IMR-90 (cell line): ENCODE data around the gene SGCA. TPM values are rescaled to one million over a fixed set of nuclear protein-coding genes. Genes with fewer than 3 reads are reported as not detected.

ENCODE experiments used
- ATAC-seq: fragments of 200-7000 bp; cut with Tn5 transposase; 2 replicates; pipeline ENCODE4 v1.9.1; 2020; ENCODE audit warnings: low read depth, mild to moderate bottlenecking, moderate library complexity
- BruUV-seq: library from RNA; stranded (reverse); fragments of 400-500 nt; replicated peaks from 2 replicates; lab custom pipeline; 2021; lab: Mats Ljungman, UMichigan
- CTCF ChIA-PET: fragments of 300-600 bp; formaldehyde crosslinking; extraction: SDS; loops from one replicate; lab custom pipeline; 2021; ENCODE audit warnings: antibody characterized with exemption; lab: Yijun Ruan, JAX
- POLR2A ChIA-PET: fragments of 300-600 bp; sonication (Branson Sonifier 250); formaldehyde crosslinking; loops from one replicate; lab custom pipeline; 2022; ENCODE audit warnings: antibody characterized with exemption; ENCODE audit not compliant: unreplicated experiment; lab: Charles Lee
- DNase-seq: peaks from one replicate; pipeline ENCODE4 v3.0.0; 2013
- H2AFZ ChIP-seq: replicated peaks from 2 replicates; pipeline ENCODE3; 2013; ENCODE audit warnings: low read length, mild to moderate bottlenecking; ENCODE audit not compliant: poor library complexity
- H2AK5ac ChIP-seq: 2 replicates; pipeline ENCODE4 v1.6.1; 2013; ENCODE audit warnings: low read depth, low read length, inconsistent platforms
- H2AK9ac ChIP-seq: replicated peaks from 2 replicates; pipeline ENCODE3; 2013; ENCODE audit warnings: mild to moderate bottlenecking, low read depth, low read length, moderate library complexity; ENCODE audit not compliant: poor library complexity
- H2BK120ac ChIP-seq: 2 replicates; pipeline ENCODE4 v1.6.1; 2013; ENCODE audit warnings: low read depth, low read length, inconsistent platforms
- H2BK15ac ChIP-seq: 3 replicates; pipeline ENCODE4 v1.6.1; 2013; ENCODE audit warnings: low read depth, low read length, inconsistent platforms
- H2BK20ac ChIP-seq: 2 replicates; pipeline ENCODE4 v1.6.1; 2013; ENCODE audit warnings: low read depth, mild to moderate bottlenecking, inconsistent platforms, low read length, moderate library complexity
- H2BK5ac ChIP-seq: 2 replicates; pipeline ENCODE4 v1.6.1; 2013; ENCODE audit warnings: mild to moderate bottlenecking, low read depth, low read length, inconsistent platforms; ENCODE audit not compliant: poor library complexity, severe bottlenecking
- H3K14ac ChIP-seq: replicated peaks from 2 replicates; pipeline ENCODE4 v1.6.1; 2013; ENCODE audit warnings: low read depth, low read length, inconsistent platforms
- H3K18ac ChIP-seq: 2 replicates; pipeline ENCODE4 v1.6.1; 2013; ENCODE audit warnings: low read depth, low read length, control low read depth
- H3K23ac ChIP-seq: 2 replicates; pipeline ENCODE4 v1.6.1; 2013; ENCODE audit warnings: low read depth, low read length, inconsistent platforms
- H3K27ac ChIP-seq: 2 replicates; pipeline ENCODE4 v1.5.1; 2013; ENCODE audit warnings: mild to moderate bottlenecking, control low read depth, low read length; ENCODE audit not compliant: insufficient read depth
- H3K27me3 ChIP-seq: 2 replicates; pipeline ENCODE4 v1.6.1; 2013; ENCODE audit warnings: low read length; ENCODE audit not compliant: control insufficient read depth, insufficient read depth
- H3K36me3 ChIP-seq: 2 replicates; pipeline ENCODE4 v1.6.1; 2013; ENCODE audit warnings: low read length, mixed read lengths; ENCODE audit not compliant: control insufficient read depth, insufficient read depth
- H3K4ac ChIP-seq: 2 replicates; pipeline ENCODE4 v1.6.1; 2013; ENCODE audit warnings: low read depth, low read length, inconsistent platforms
- H3K4me1 ChIP-seq: 2 replicates; pipeline ENCODE4 v1.6.1; 2013; ENCODE audit warnings: low read length, mixed read lengths; ENCODE audit not compliant: control insufficient read depth, insufficient read depth
- H3K4me2 ChIP-seq: 2 replicates; pipeline ENCODE4 v1.6.1; 2013; ENCODE audit warnings: low read depth, mild to moderate bottlenecking, control low read depth, low read length, moderate library complexity
- H3K4me3 ChIP-seq: 2 replicates; pipeline ENCODE4 v1.5.1; 2013; ENCODE audit warnings: low read depth, mild to moderate bottlenecking, control low read depth, low read length, moderate library complexity; ENCODE audit not compliant: insufficient read depth
- H3K56ac ChIP-seq: 2 replicates; pipeline ENCODE4 v1.6.1; 2013; ENCODE audit warnings: low read length, inconsistent platforms; ENCODE audit not compliant: insufficient read depth; ENCODE audit errors: extremely low read depth
- H3K79me1 ChIP-seq, 2 experiments: 2 replicates each; pipeline ENCODE4 v1.6.1; 2013; ENCODE audit warnings: low read length in 2 of 2, inconsistent platforms in 1 of 2, low read depth in 1 of 2
- H3K9ac ChIP-seq: 2 replicates; pipeline ENCODE4 v1.6.1; 2013; ENCODE audit warnings: low read depth, low read length, control low read depth
- H3K9me1 ChIP-seq: 2 replicates; pipeline ENCODE4 v1.6.1; 2013; ENCODE audit warnings: low read length, inconsistent platforms; ENCODE audit not compliant: insufficient read depth
- H3K9me3 ChIP-seq: 2 replicates; pipeline ENCODE4 v1.6.1; 2013; ENCODE audit warnings: low read length; ENCODE audit not compliant: control insufficient read depth, insufficient read depth
- H4K20me1 ChIP-seq: 2 replicates; pipeline ENCODE4 v1.6.1; 2013; ENCODE audit warnings: low read length, inconsistent platforms; ENCODE audit not compliant: insufficient read depth
- H4K5ac ChIP-seq: 2 replicates; pipeline ENCODE4 v1.6.1; 2013; ENCODE audit warnings: mild to moderate bottlenecking, low read depth, low read length, control low read depth
- H4K8ac ChIP-seq, 2 experiments: 2 replicates each; pipeline ENCODE4 v1.6.1; 2013; ENCODE audit warnings: low read depth in 2 of 2, low read length in 2 of 2, control low read depth in 1 of 2, inconsistent platforms in 1 of 2
- H4K91ac ChIP-seq: 2 replicates; pipeline ENCODE4 v1.6.1; 2013; ENCODE audit warnings: low read depth, low read length, inconsistent platforms; ENCODE audit not compliant: insufficient read depth
- BHLHE40 ChIP-seq: fragments of 150-350 bp; IDR thresholded peaks from 2 replicates; pipeline ENCODE4 v1.6.1; 2016; ENCODE audit warnings: mild to moderate bottlenecking, low read depth, low read length
- CHD1 ChIP-seq: IDR thresholded peaks from 2 replicates; pipeline ENCODE4 v1.6.1; 2012; ENCODE audit warnings: low read depth, low read length, improper control_type of control experiment
- WGBS, 2 experiments: methylation state at CpG; one replicate each; pipeline versions ENCODE4 v1.1.5 to v1.1.7; 2013; ENCODE audit warnings: missing lambda C conversion rate in 2 of 2; ENCODE audit not compliant: insufficient read length in 1 of 2; ENCODE audit errors: extremely low coverage in 2 of 2; 5-methylcytosine and 5-hydroxymethylcytosine counted together
- dilution Hi-C: fragments of 300-500 bp; cut with HindIII; formaldehyde crosslinking; loops from one replicate; pipeline ENCODE4 v1.14.3; 2018; ENCODE audit warnings: low sequenced_read_pairs; ENCODE audit not compliant: unreplicated experiment
- in situ Hi-C: fragments of 300-500 bp; cut with MboI; formaldehyde crosslinking; loops from 3 replicates; pipeline ENCODE4 v1.14.3; 2019; ENCODE audit warnings: low sequenced_read_pairs, inconsistent platforms, mixed read lengths
- intact Hi-C: fragments of 100-400 bp; cut with micrococcal nuclease; formaldehyde crosslinking; loops from 2 replicates; pipeline ENCODE4 v1.10.0; 2022
- polyA plus RNA-seq, 3 experiments: library from polyadenylated mRNA; depleted of rRNA; stranded (reverse); fragments of >200 nt; gene quantifications; 2 replicates each; pipeline ENCODE4 v1.2.3, GENCODE V29; 2012; ENCODE audit warnings: low replicate concordance in 1 of 3
- total RNA-seq: library from RNA; depleted of rRNA; stranded (reverse); fragments of >200 nt; gene quantifications from 2 replicates; pipeline ENCODE4 v1.2.3, GENCODE V29; 2012
- TF ChIP-seq, protein P1 (sequence below): conservative IDR thresholded peaks from 2 replicates; pipeline ENCODE4 v1.5.1; 2012; ENCODE audit warnings: mild to moderate bottlenecking, low read depth, low read length, improper control_type of control experiment

SGCA gene
- total and polyA plus RNA-seq, 2 of the 4 experiments (the other 2 are of a cell fraction) = 0.19 TPM; not detected in 1

DNA sequence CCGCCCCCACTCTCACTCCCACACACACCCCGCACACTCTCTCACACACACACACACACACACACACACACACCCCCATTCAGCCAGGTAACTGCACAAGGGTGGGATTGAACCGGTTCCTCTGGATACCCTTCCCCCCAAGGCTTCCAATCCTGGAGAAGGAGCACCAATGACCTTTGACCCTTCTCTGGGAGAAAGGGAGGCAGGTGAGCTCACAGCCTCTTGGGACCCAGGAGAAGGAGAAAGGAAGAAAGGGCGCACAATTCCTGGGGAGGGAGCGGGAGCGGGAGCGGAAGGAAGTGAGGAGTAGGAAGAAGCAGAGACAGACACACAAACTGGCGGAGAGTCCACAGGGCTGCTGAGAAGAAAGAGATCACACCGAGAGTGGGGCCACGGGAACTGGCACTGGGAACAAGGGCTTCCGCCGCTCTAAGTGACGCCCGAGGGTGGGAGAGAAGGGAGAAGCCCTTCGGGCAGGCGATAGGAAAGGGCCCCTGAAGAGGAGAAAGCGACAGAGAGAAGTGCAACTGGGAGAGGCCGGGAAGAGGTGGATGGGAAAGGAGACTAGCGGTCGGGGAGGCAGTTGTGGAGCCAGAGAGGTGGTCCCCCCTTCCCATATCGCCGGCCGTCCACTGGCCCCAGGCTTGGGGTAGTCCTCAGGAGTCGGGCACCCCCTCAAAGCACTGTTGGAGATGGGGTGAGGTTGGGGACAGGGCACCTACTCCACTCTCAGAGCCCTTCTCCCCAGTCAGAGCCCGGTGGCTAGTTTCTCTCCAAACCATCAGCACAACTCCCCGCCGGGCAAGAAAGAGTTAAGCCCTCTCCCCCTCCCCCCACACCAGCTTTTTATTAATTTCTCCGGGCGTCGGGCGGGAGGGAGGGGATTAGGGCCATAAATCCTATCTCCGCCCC lies 37.1 kb upstream of the SGCA start (continued):
- TF ChIP-seq, protein P1, sequence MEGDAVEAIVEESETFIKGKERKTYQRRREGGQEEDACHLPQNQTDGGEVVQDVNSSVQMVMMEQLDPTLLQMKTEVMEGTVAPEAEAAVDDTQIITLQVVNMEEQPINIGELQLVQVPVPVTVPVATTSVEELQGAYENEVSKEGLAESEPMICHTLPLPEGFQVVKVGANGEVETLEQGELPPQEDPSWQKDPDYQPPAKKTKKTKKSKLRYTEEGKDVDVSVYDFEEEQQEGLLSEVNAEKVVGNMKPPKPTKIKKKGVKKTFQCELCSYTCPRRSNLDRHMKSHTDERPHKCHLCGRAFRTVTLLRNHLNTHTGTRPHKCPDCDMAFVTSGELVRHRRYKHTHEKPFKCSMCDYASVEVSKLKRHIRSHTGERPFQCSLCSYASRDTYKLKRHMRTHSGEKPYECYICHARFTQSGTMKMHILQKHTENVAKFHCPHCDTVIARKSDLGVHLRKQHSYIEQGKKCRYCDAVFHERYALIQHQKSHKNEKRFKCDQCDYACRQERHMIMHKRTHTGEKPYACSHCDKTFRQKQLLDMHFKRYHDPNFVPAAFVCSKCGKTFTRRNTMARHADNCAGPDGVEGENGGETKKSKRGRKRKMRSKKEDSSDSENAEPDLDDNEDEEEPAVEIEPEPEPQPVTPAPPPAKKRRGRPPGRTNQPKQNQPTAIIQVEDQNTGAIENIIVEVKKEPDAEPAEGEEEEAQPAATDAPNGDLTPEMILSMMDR = no peak

DNA sequence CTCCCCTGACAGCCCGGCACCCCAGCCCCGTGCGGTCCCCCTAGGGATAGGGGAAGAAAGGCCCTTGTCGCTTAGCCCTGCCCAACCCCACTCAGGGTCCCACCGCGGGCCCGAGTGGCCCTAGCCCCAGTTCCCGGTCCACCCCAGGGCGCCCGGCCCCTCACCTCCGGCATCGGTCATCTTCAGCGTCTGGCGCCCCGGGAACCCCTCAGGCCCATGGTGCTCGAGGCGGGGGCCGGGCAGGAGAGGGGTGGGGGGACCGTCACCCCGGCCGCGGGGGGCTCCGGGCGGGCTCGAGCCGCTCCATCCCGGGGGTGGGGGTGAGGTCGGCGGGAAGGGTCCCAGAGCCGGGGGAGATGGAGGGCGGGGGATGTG lies 36.5 kb upstream of the SGCA start:
- Histone ChIP-seq H3K27me3 (no peaks in the 10 kb centered on the region), H3K27ac (peak overlapping the region; percentile 44; the same call in 1 of the 2 replicates), H3K4me3 (peak overlapping the region; percentile 64), H3K9me1 (peaks cover 12% of the 10 kb centered on the region), H2AFZ (peak overlapping the region; percentile 84), H2BK15ac (no peak overlapping the region), H4K5ac (no peak overlapping the region), H2BK20ac (no peak overlapping the region), H3K4ac (peak overlapping the region; percentile 33; the same call in 1 of the 2 replicates), H3K36me3 (peaks cover 3% of the 10 kb centered on the region; the same call in 1 of the 2 replicates), H2BK5ac (no peak overlapping the region), H3K4me1 (peaks cover 19% of the 10 kb centered on the region), H3K23ac (no peak overlapping the region), H4K20me1 (peaks cover 14% of the 10 kb centered on the region), H4K8ac (no peak overlapping the region), H2AK9ac (peak overlapping the region; percentile 91), H3K9me3 (no peaks in the 10 kb centered on the region), H3K9ac (peak overlapping the region; percentile 68), H4K91ac (no peak overlapping the region), H3K4me2 (peak overlapping the region; percentile 92), H3K56ac (no peak overlapping the region), H3K79me1 (peaks cover 3 to 38% of the 10 kb centered on the region in 2 experiments; a peak in 3 of 4 replicates), H2BK120ac (no peak overlapping the region), H3K14ac (no peak overlapping the region), H2AK5ac (peak overlapping the region; percentile 8; the same call in 1 of the 2 replicates), H3K18ac (no peak overlapping the region; the same call in 1 of the 2 replicates)
- ATAC-seq (peak; percentile 1), DNase-seq (no peak)
- WGBS, 2 experiments = no CpG with 5 or more reads among the region's 31 CpGs
- POLR2A ChIA-PET = interaction anchor here (0.6 to 0.9 kb wide), 2 partner anchors 22 to 232 kb away, joined by 4 to 6 read pairs; no protein-coding TSS in a partner anchor
- TF ChIP-seq CHD1 = no peak
- no peak for TF ChIP-seq BHLHE40
- dilution Hi-C loops = no loop called here
- BruUV-seq = no TSS peak
- in situ Hi-C loops = no loop called here
- CTCF ChIA-PET = no interaction called here
- intact Hi-C loops = no loop called here
